Skeletal muscle tissue (tissue), 4 donors: ENCODE data around the gene PLA2G7. TPM values are rescaled to one million over a fixed set of nuclear protein-coding genes. Genes with fewer than 3 reads are reported as not detected.

ENCODE experiments used
- H3K27ac ChIP-seq: one replicate; pipeline ENCODE4 v1.7.0; 2013; ENCODE audit warnings: mild to moderate bottlenecking, low read depth, low read length, inconsistent platforms
- H3K27me3 ChIP-seq, 3 donors: one replicate each; pipeline ENCODE4 v1.7.0; 2013; ENCODE audit warnings: low read length in 3 of 3; ENCODE audit not compliant: control insufficient read depth in 3 of 3, insufficient read depth in 3 of 3
- H3K36me3 ChIP-seq, 3 donors: one replicate each; pipeline ENCODE4 v1.7.0; 2013; ENCODE audit warnings: low read length in 3 of 3; ENCODE audit not compliant: control insufficient read depth in 3 of 3, insufficient read depth in 3 of 3
- H3K4me1 ChIP-seq, 3 donors: one replicate each; pipeline ENCODE4 v1.7.0; 2013; ENCODE audit warnings: low read length in 3 of 3, mild to moderate bottlenecking in 3 of 3; ENCODE audit not compliant: control insufficient read depth in 3 of 3, insufficient read depth in 3 of 3
- H3K4me3 ChIP-seq, 3 donors: one replicate each; pipeline ENCODE4 v1.7.0; 2013; ENCODE audit warnings: low read length in 3 of 3
- H3K9ac ChIP-seq, 3 donors: one replicate each; pipeline ENCODE4 v1.7.0; 2013; ENCODE audit warnings: low read length in 3 of 3, mild to moderate bottlenecking in 3 of 3, moderate library complexity in 2 of 3, low read depth in 1 of 3
- H3K9me3 ChIP-seq, 3 donors: one replicate each; pipeline ENCODE4 v1.7.0; 2013; ENCODE audit warnings: low read length in 3 of 3; ENCODE audit not compliant: control insufficient read depth in 3 of 3
- total RNA-seq: library from RNA; depleted of rRNA; stranded (reverse); fragments of >200 nt; gene quantifications from one replicate; pipeline ENCODE4 v1.2.3, GENCODE V29; 2014
- donor health status: Osteomylitis.

The PLA2G7 gene
- total RNA-seq, 1 donor from 2014 or later = 1.6 TPM

- Histone ChIP-seq H3K9ac (no peak overlapping the region), H3K27me3 (no peaks in the 10 kb centered on the region), H3K9me3 (no peaks in the 10 kb centered on the region), H3K4me3 (no peak overlapping the region), H3K4me1 (no peaks in the 10 kb centered on the region), H3K36me3 (peaks cover 6 to 24% (median 24%) of the 10 kb centered on the region in 3 donors), H3K27ac (no peak overlapping the region)
Measured at GRCh38 chr6:46674410-46674809, 60.8 kb downstream of the PLA2G7 start.

GRCh38 chr6:46667377-46667776, 67.8 kb downstream of the PLA2G7 start:
- Histone ChIP-seq H3K4me1 (no peaks in the 10 kb centered on the region), H3K4me3 (no peak overlapping the region), H3K9ac (no peak overlapping the region), H3K9me3 (no peaks in the 10 kb centered on the region), H3K27me3 (no peaks in the 10 kb centered on the region), H3K27ac (no peak overlapping the region), H3K36me3 (peaks cover 13 to 28% (median 25%) of the 10 kb centered on the region in 3 donors)

DNA sequence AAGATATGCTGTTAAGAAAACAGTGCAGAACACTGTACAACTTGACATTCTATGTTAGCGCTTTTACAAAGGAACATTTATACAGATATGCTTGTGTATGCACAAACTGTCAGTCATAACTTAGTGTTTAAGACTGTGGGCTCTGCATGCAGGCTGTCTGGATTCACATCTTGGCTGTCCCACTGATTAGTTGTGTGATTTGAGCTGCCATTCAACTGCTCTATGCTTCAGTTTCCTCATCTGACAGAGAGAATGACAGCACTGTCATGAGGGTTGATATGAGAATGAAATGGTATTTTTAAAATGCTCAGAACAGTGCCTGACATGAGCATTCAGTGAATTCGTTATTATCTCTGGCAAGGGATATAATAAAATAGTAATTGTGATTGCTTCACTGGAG, 73.7 kb downstream of the PLA2G7 start:
- Histone ChIP-seq H3K9me3 (no peaks in the 10 kb centered on the region), H3K9ac (no peak overlapping the region), H3K27me3 (no peaks in the 10 kb centered on the region), H3K4me1 (no peaks in the 10 kb centered on the region), H3K36me3 (peaks cover 3 to 21% (median 13%) of the 10 kb centered on the region in 3 donors), H3K27ac (no peak overlapping the region), H3K4me3 (no peak overlapping the region)

DNA sequence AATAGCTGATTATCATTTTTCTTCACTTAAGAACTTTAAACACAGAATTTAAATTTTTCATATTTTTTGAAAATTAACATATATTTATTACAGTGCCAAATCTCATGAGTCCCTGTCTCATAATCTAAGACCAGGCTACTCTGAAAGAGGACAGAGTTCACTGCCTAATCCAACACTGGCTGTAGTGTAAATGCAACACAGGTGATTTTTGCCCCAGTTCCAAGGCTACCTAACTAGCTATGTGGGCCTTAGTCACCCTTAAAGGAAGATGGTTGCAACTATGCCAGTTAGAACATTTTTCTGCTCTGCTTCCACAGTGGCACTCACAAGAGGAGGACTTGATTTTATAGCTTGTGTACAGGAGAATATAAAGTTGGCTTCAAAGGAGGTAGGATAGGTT, 77.5 kb downstream of the PLA2G7 start:
- H3K9ac ChIP-seq = no peak overlapping the region
- peaks cover 0 to 13% (median 4%) of the 10 kb centered on the region in 3 donors for H3K36me3 ChIP-seq
- H3K27ac ChIP-seq = no peak overlapping the region
- H3K9me3 ChIP-seq = no peaks in the 10 kb centered on the region
- no peaks in the 10 kb centered on the region for H3K27me3 ChIP-seq
- H3K4me3 ChIP-seq = no peak overlapping the region
- peaks cover 4 to 10% (median 7%) of the 10 kb centered on the region in 3 donors for H3K4me1 ChIP-seq

DNA sequence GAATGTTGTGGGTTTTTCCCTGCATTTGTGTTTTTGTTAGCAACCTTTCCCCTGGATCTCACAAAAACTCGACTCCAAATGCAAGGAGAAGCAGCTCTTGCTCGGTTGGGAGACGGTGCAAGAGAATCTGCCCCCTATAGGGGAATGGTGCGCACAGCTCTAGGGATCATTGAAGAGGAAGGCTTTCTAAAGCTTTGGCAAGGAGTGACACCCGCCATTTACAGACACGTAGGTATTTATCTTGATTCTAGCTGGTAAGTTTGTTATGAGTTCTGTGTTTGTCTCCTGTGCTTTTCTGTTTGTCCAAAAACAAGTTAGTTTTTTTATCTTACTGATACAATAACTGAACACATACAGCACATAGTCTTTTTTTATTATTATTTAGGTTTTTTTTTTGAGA, 79.4 kb downstream of the PLA2G7 start:
- Histone ChIP-seq H3K27me3 (no peaks in the 10 kb centered on the region), H3K36me3 (peaks cover 0 to 9% (median 4%) of the 10 kb centered on the region in 3 donors), H3K9me3 (no peaks in the 10 kb centered on the region), H3K4me1 (peaks cover 4 to 19% (median 7%) of the 10 kb centered on the region in 3 donors), H3K9ac (no peak overlapping the region), H3K4me3 (no peak overlapping the region), H3K27ac (no peak overlapping the region)

Other genes starting within 250 kb of the PLA2G7 start
- gene RCAN2, start 243.9 kb downstream of the PLA2G7 start, total RNA-seq = 1.6 TPM
- gene CYP39A1, start 82.6 kb downstream of the PLA2G7 start, total RNA-seq = 6.3 TPM
- 8.9 TPM for gene SLC25A27, start 82.4 kb downstream of the PLA2G7 start, total RNA-seq
- gene TDRD6, start 47.5 kb downstream of the PLA2G7 start, total RNA-seq = 0.52 TPM
- gene ANKRD66, start 11.6 kb upstream of the PLA2G7 start, total RNA-seq = not detected
- gene MEP1A, start 58.0 kb upstream of the PLA2G7 start, total RNA-seq = not detected
- 26.1 TPM for gene ADGRF5, start 186.6 kb upstream of the PLA2G7 start, total RNA-seq